Right atrium auricular region (tissue), 2 donors: ENCODE measurements around the gene VPS13A. TPM values are rescaled to one million over a fixed set of nuclear protein-coding genes. Genes with fewer than 3 reads are reported as not detected.
A peak's percentile ranks its signal among the peaks of the same experiment; 100 is the strongest.

ENCODE experiments used
- DNase-seq: peaks from one replicate; pipeline ENCODE4 v3.0.0-alpha.2; 2019; ENCODE audit warnings: low spot score
- H3K27ac ChIP-seq, 2 donors: fragments of 200-600 bp; sonication (generic); 1 replicate in 1 of 2; 2 replicates in 1 of 2; pipeline ENCODE4 v1.5.1; 2016 to 2019
- H3K27me3 ChIP-seq, 2 donors: fragments of 200-600 bp; sonication (generic); one replicate each; pipeline versions ENCODE4 v1.5.1 to v1.6.0; 2017 to 2019
- H3K36me3 ChIP-seq: fragments of 200-600 bp; sonication (generic); one replicate; pipeline ENCODE4 v1.5.1; 2016
- H3K4me1 ChIP-seq, 2 donors: fragments of 200-600 bp; sonication (generic); one replicate each; pipeline versions ENCODE4 v1.5.1 to v1.6.0; 2017 to 2019
- H3K4me3 ChIP-seq, 2 donors: fragments of 200-600 bp; sonication (generic); 1 replicate in 1 of 2; 2 replicates in 1 of 2; pipeline ENCODE4 v1.5.1; 2017 to 2019; ENCODE audit warnings: mild to moderate bottlenecking in 1 of 2, moderate library complexity in 1 of 2
- H3K9me3 ChIP-seq, 2 donors: fragments of 200-600 bp; sonication (generic); one replicate each; pipeline ENCODE4 v1.5.1; 2019
- total RNA-seq, 2 donors: library from RNA; depleted of rRNA; stranded (reverse); fragments of >200 nt; gene quantifications; one replicate each; pipeline ENCODE4 v1.1.0, GENCODE V29; 2016
- TF ChIP-seq, protein P1 (sequence below), 2 donors: fragments of 200-600 bp; sonication (generic); IDR thresholded peaks; one replicate each; pipeline ENCODE4 v1.5.1; 2019; ENCODE audit warnings: antibody characterized with exemption in 2 of 2

Gene VPS13A
- total RNA-seq, 2 donors from 2014 or later: 29.5 to 43.8 TPM

GRCh38 chr9:77176106-77176505, 1.2 kb upstream of the VPS13A start:
- Histone ChIP-seq H3K36me3 (no peaks in the 10 kb centered on the region), H3K27me3 (no peaks in the 10 kb centered on the region), H3K9me3 (no peaks in the 10 kb centered on the region), H3K27ac (peak overlapping the region in 1 of 2 donors; percentile 96), H3K4me1 (peaks cover 0 to 26% of the 10 kb centered on the region in 2 donors), H3K4me3 (no peak overlapping the region)
- no peak for DNase-seq
- TF ChIP-seq, protein P1, sequence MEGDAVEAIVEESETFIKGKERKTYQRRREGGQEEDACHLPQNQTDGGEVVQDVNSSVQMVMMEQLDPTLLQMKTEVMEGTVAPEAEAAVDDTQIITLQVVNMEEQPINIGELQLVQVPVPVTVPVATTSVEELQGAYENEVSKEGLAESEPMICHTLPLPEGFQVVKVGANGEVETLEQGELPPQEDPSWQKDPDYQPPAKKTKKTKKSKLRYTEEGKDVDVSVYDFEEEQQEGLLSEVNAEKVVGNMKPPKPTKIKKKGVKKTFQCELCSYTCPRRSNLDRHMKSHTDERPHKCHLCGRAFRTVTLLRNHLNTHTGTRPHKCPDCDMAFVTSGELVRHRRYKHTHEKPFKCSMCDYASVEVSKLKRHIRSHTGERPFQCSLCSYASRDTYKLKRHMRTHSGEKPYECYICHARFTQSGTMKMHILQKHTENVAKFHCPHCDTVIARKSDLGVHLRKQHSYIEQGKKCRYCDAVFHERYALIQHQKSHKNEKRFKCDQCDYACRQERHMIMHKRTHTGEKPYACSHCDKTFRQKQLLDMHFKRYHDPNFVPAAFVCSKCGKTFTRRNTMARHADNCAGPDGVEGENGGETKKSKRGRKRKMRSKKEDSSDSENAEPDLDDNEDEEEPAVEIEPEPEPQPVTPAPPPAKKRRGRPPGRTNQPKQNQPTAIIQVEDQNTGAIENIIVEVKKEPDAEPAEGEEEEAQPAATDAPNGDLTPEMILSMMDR (IDR thresholded peaks at IDR 0.05): no peak

- TF ChIP-seq, protein P1 (IDR thresholded peaks at IDR 0.05): no peak
- no peak for DNase-seq
- H3K4me1 ChIP-seq: peaks cover 0 to 23% of the 10 kb centered on the region in 2 donors
Measured at GRCh38 chr9:77176686-77177142, 620 bp upstream of the VPS13A start.

GRCh38 chr9:77177894-77178794, 810 bp downstream of the VPS13A start:
- peak overlapping the region; percentile 89 to 90 for H3K4me3 ChIP-seq
- TF ChIP-seq, protein P1 (IDR thresholded peaks at IDR 0.05): no peak
- no peaks in the 10 kb centered on the region for H3K27me3 ChIP-seq
- H3K9me3 ChIP-seq: no peaks in the 10 kb centered on the region
- peaks cover 0 to 23% of the 10 kb centered on the region in 2 donors for H3K4me1 ChIP-seq
- H3K27ac ChIP-seq: peak overlapping the region; percentile 92 to 96
- H3K36me3 ChIP-seq: no peaks in the 10 kb centered on the region
- no peak for DNase-seq

More at GRCh38 chr9:77176686-77177142, 620 bp upstream of the VPS13A start:
- Histone ChIP-seq H3K9me3 (no peaks in the 10 kb centered on the region), H3K27ac (peak overlapping the region; percentile 92 to 96), H3K36me3 (no peaks in the 10 kb centered on the region), H3K4me3 (peak overlapping the region; percentile 89 to 90), H3K27me3 (no peaks in the 10 kb centered on the region)

GRCh38 chr9:77180056-77180455, 2.7 kb downstream of the VPS13A start:
- DNase-seq: no peak
- Histone ChIP-seq H3K9me3 (no peaks in the 10 kb centered on the region), H3K27me3 (no peaks in the 10 kb centered on the region), H3K36me3 (no peaks in the 10 kb centered on the region), H3K4me3 (no peak overlapping the region), H3K27ac (no peak overlapping the region), H3K4me1 (peaks cover 0 to 23% of the 10 kb centered on the region in 2 donors)
- TF ChIP-seq, protein P1 (IDR thresholded peaks at IDR 0.05): no peak

DNA sequence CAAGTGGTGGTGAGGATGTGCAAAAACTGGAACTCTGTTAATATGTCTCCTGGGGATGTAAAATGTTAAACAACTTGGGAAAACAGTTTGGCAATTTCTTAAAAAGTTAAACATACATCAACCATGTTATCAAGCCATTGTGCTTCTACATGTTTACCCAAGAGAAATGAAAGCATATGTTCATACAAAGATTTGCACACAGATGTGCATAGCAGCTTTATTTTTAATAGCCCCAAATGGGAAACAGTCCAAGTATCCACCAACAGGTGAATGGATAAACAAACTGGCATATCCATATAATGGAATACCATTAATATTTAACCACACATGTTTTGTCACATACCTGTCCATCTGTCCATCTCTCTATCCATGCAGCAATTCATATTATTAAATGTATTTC, 6.2 kb downstream of the VPS13A start:
- no peaks in the 10 kb centered on the region for H3K27me3 ChIP-seq
- H3K4me1 ChIP-seq: peaks cover 0 to 8% of the 10 kb centered on the region in 2 donors
- no peak overlapping the region for H3K27ac ChIP-seq
- H3K4me3 ChIP-seq: no peak overlapping the region
- TF ChIP-seq, protein P1 (IDR thresholded peaks at IDR 0.05): no peak
- H3K9me3 ChIP-seq: no peaks in the 10 kb centered on the region
- H3K36me3 ChIP-seq: no peaks in the 10 kb centered on the region
- DNase-seq: no peak
